ENCODE results near the gene REV1.

REV1 gene

DNA sequence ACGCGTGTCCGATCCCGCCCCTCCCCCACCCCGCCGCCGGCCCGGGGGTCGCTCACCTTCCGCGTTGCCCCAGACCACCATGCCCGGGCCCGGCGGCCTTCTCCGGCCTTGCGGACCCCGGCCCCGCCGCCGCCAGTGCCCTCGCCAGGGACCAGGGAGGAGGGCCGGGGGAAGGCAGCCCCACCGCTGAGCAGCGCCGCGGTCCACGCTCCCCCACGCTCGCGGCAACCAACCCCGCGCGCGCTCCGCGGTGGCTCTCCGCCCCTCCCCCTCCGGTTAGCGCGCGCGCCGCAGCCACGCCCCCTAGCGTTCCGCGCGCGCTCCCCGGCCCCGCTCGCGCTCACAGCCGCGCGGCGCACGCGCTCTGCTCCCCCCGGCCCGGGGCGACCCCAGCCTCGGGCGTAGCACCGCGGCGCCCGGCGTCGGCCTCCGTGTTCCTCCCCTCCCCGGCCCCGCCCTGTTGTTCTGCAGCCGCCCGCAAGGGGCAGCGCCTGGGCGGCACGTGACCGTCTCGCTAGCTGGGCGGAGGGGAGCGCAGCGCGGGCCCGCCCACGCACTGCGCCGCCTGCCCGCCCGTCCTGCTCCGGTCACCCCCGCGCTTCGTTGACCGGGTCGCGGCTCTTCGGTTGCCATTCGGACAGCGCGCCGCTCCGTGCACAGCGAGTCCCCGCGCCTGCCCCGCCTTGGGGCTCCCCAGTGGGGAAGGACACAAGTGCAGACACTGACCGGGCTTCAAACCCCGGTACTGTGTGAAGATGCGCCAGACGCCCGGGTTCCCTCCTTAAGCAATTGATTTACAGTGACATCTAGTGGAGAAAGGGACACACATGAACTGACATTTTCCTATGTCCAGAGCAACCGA lies at the start of gene REV1:
REV1 (minus strand) TSS at position 257 of the 862 bp plus-strand sequence. CDS start 25,042 bp downstream, outside the sequence.
- H3K27ac ChIP-seq (ENCODE audit: low read depth in 2 of 2, low read length in 2 of 2), result peak within 1 kb of the TSS; percentile 93 to 94

DNA sequence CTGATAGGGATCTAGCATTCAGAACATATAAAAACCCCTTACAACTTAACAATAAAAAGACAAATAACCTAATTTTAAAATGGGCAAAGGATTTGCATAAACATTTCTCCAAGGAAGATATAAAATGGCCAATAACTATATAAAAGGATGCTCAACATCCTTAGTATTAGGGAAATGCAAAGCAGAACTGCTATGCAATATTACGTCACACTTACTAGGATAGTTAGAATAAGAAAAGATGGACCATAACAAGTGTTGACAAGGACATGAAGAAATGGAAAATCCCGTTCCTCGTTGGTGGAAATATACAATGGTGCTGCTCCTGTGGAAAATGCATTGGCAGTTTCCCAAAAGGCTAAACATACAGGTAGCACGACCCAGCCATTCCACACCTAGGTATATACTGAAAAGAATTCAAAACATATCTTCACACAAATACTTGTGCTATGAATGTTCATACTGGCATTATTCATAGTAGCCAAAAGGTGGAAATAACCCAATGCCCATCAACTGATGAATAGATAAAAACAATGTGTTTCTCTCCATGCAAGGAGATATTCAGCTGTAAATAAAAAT lies 48.2 kb upstream of the REV1 start:
- no peaks in the 10 kb centered on the region for H3K9me3 ChIP-seq (ENCODE audit: control insufficient read depth in 2 of 2, low read length in 2 of 2)
- no peak overlapping the region for H3K4me3 ChIP-seq (ENCODE audit: low read length in 2 of 2)
- no peak overlapping the region for H3K9ac ChIP-seq (ENCODE audit: low read depth in 1 of 2, low read length in 2 of 2)
- H3K36me3 ChIP-seq (ENCODE audit: control insufficient read depth in 2 of 2, insufficient read depth in 2 of 2, low read length in 2 of 2), result no peaks in the 10 kb centered on the region
- H3K4me1 ChIP-seq (ENCODE audit: control insufficient read depth in 2 of 2, insufficient read depth in 2 of 2, low read length in 2 of 2), result no peaks in the 10 kb centered on the region
- no peaks in the 10 kb centered on the region for H3K27me3 ChIP-seq (ENCODE audit: control insufficient read depth in 2 of 2, insufficient read depth in 2 of 2, low read length in 2 of 2)
- H3K27ac ChIP-seq (ENCODE audit: low read depth in 2 of 2, low read length in 2 of 2), result no peak overlapping the region

More for the DNA sequence above, at the start of gene REV1:
- Histone ChIP-seq H3K9me3 (ENCODE audit: control insufficient read depth in 2 of 2, low read length in 2 of 2) (no peaks in the 10 kb centered on the region), H3K36me3 (ENCODE audit: control insufficient read depth in 2 of 2, insufficient read depth in 2 of 2, low read length in 2 of 2) (no peaks in the 10 kb centered on the region), H3K9ac (ENCODE audit: low read depth in 1 of 2, low read length in 2 of 2) (peak within 1 kb of the TSS; percentile 77 to 90), H3K4me3 (ENCODE audit: low read length in 2 of 2) (peak within 1 kb of the TSS; percentile 73 to 85), H3K27me3 (ENCODE audit: control insufficient read depth in 2 of 2, insufficient read depth in 2 of 2, low read length in 2 of 2) (no peaks in the 10 kb centered on the region), H3K4me1 (ENCODE audit: control insufficient read depth in 2 of 2, insufficient read depth in 2 of 2, low read length in 2 of 2) (peaks cover 3 to 13% of the 10 kb centered on the region in 2 donors)

DNA sequence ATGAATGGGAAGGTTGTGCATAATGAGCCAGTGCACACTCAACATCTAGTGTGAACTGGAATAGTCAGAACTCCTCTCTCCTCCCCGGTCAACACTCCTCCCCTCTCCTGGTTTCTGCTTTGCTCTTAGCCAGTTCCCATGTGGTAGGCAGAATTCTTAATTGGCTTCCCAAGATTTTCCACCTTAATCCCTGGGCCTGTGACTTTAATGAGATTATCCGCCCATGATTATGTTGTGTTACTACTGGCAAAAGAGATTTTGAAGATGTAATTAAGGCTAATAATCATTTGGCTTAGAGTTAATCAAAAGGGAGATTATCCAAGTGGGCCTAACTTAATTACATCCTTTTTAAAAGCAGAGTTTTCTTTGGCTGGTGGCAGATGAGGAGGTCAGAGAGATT lies 34.2 kb upstream of the REV1 start:
- Histone ChIP-seq H3K27me3 (ENCODE audit: control insufficient read depth in 2 of 2, insufficient read depth in 2 of 2, low read length in 2 of 2) (peaks cover 0 to 3% of the 10 kb centered on the region in 2 donors), H3K36me3 (ENCODE audit: control insufficient read depth in 2 of 2, insufficient read depth in 2 of 2, low read length in 2 of 2) (no peaks in the 10 kb centered on the region), H3K9ac (ENCODE audit: low read depth in 1 of 2, low read length in 2 of 2) (no peak overlapping the region), H3K4me3 (ENCODE audit: low read length in 2 of 2) (no peak overlapping the region), H3K27ac (ENCODE audit: low read depth in 2 of 2, low read length in 2 of 2) (no peak overlapping the region), H3K9me3 (ENCODE audit: control insufficient read depth in 2 of 2, low read length in 2 of 2) (no peaks in the 10 kb centered on the region), H3K4me1 (ENCODE audit: control insufficient read depth in 2 of 2, insufficient read depth in 2 of 2, low read length in 2 of 2) (no peaks in the 10 kb centered on the region)

DNA sequence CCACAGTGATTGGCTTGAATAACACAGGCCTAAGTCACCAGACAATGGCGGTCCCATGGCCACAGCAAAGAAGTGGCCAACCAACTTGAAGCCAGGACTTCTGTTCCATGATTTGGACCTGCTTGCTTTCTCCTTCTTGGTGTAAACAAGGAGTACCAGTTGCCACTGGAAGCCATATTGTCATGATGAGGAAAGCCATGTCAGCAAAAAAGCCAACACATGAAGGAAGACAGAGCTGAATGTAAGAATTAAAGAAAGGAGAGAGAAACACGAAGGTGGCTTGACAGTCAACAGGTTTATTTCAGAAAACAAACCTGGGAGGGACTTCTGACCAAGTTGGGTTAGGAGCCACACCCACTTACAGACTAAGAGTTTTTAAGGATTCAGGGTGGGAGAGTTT lies 32.3 kb upstream of the REV1 start:
- Histone ChIP-seq H3K9ac (ENCODE audit: low read depth in 1 of 2, low read length in 2 of 2) (no peak overlapping the region), H3K36me3 (ENCODE audit: control insufficient read depth in 2 of 2, insufficient read depth in 2 of 2, low read length in 2 of 2) (no peaks in the 10 kb centered on the region), H3K4me3 (ENCODE audit: low read length in 2 of 2) (no peak overlapping the region), H3K27me3 (ENCODE audit: control insufficient read depth in 2 of 2, insufficient read depth in 2 of 2, low read length in 2 of 2) (no peaks in the 10 kb centered on the region), H3K27ac (ENCODE audit: low read depth in 2 of 2, low read length in 2 of 2) (no peak overlapping the region), H3K4me1 (ENCODE audit: control insufficient read depth in 2 of 2, insufficient read depth in 2 of 2, low read length in 2 of 2) (no peaks in the 10 kb centered on the region), H3K9me3 (ENCODE audit: control insufficient read depth in 2 of 2, low read length in 2 of 2) (no peaks in the 10 kb centered on the region)

DNA sequence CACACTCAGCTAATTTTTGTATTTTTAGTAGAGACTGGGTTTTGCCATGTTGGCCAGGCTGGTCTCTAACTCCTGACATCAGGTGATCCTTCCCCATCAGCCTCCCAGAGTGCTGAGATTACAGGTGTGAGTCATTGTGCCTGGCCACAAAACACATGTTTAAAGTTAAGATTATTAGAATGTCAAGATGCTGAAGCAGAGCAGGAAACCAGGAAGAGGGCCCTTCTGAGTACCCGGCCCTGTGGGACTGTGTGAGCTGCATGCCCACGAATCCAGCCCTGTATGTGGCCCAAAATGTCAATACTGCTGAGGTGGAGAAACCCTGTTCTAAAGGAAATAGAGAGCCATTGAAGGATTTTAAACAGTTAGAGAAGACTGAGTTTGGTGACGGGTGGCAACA lies 31.0 kb upstream of the REV1 start:
- Histone ChIP-seq H3K9me3 (ENCODE audit: control insufficient read depth in 2 of 2, low read length in 2 of 2) (no peaks in the 10 kb centered on the region), H3K36me3 (ENCODE audit: control insufficient read depth in 2 of 2, insufficient read depth in 2 of 2, low read length in 2 of 2) (no peaks in the 10 kb centered on the region), H3K4me1 (ENCODE audit: control insufficient read depth in 2 of 2, insufficient read depth in 2 of 2, low read length in 2 of 2) (no peaks in the 10 kb centered on the region), H3K4me3 (ENCODE audit: low read length in 2 of 2) (no peak overlapping the region), H3K27ac (ENCODE audit: low read depth in 2 of 2, low read length in 2 of 2) (no peak overlapping the region), H3K27me3 (ENCODE audit: control insufficient read depth in 2 of 2, insufficient read depth in 2 of 2, low read length in 2 of 2) (no peaks in the 10 kb centered on the region), H3K9ac (ENCODE audit: low read depth in 1 of 2, low read length in 2 of 2) (no peak overlapping the region)

DNA sequence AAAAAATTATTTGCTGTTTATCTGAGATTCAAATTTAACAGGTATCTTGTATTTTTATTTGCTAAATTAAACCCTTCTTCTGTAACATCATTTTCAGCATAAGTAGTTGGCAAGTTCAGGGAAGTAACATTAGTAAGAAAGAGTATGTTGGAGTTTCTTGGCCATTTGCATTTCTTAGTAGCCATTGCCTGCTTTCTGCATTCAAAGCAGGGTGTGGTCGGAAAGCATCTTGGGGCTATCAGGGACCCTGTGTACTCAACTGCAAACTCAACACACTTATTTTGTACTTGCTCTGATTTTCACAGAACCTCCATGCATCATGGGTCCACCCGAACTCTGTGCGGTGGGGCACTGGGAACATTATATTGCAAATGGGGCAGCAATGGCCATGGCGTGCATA lies 30.4 kb upstream of the REV1 start:
- H3K9me3 ChIP-seq (ENCODE audit: control insufficient read depth in 2 of 2, low read length in 2 of 2), result no peaks in the 10 kb centered on the region
- H3K27me3 ChIP-seq (ENCODE audit: control insufficient read depth in 2 of 2, insufficient read depth in 2 of 2, low read length in 2 of 2), result no peaks in the 10 kb centered on the region
- no peak overlapping the region for H3K4me3 ChIP-seq (ENCODE audit: low read length in 2 of 2)
- H3K36me3 ChIP-seq (ENCODE audit: control insufficient read depth in 2 of 2, insufficient read depth in 2 of 2, low read length in 2 of 2), result no peaks in the 10 kb centered on the region
- no peak overlapping the region for H3K27ac ChIP-seq (ENCODE audit: low read depth in 2 of 2, low read length in 2 of 2)
- H3K9ac ChIP-seq (ENCODE audit: low read depth in 1 of 2, low read length in 2 of 2), result no peak overlapping the region
- no peaks in the 10 kb centered on the region for H3K4me1 ChIP-seq (ENCODE audit: control insufficient read depth in 2 of 2, insufficient read depth in 2 of 2, low read length in 2 of 2)

DNA sequence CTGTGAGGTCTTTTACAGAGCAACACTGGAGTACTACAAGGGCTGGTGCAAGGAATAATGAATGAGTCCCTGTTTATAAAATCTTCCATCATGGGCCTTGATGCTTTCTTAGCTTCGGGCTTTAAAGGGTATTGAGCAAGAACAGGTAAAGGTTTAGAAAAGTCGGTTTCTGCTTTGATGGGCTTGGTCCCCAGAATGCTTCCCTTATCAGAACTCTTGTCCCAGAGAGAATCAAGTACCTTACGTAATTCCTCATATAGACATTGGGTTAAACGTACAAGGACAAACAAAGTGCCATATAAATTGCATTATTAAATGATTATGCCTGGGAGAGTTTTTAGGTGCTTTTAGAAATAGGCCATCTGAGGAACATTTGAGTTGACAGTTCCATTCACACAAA lies 24.5 kb upstream of the REV1 start:
- H3K4me3 ChIP-seq (ENCODE audit: low read length in 2 of 2), result no peak overlapping the region
- no peak overlapping the region for H3K9ac ChIP-seq (ENCODE audit: low read depth in 1 of 2, low read length in 2 of 2)
- H3K4me1 ChIP-seq (ENCODE audit: control insufficient read depth in 2 of 2, insufficient read depth in 2 of 2, low read length in 2 of 2), result no peaks in the 10 kb centered on the region
- H3K9me3 ChIP-seq (ENCODE audit: control insufficient read depth in 2 of 2, low read length in 2 of 2), result no peaks in the 10 kb centered on the region
- no peak overlapping the region for H3K27ac ChIP-seq (ENCODE audit: low read depth in 2 of 2, low read length in 2 of 2)
- no peaks in the 10 kb centered on the region for H3K27me3 ChIP-seq (ENCODE audit: control insufficient read depth in 2 of 2, insufficient read depth in 2 of 2, low read length in 2 of 2)
- H3K36me3 ChIP-seq (ENCODE audit: control insufficient read depth in 2 of 2, insufficient read depth in 2 of 2, low read length in 2 of 2), result no peaks in the 10 kb centered on the region

DNA sequence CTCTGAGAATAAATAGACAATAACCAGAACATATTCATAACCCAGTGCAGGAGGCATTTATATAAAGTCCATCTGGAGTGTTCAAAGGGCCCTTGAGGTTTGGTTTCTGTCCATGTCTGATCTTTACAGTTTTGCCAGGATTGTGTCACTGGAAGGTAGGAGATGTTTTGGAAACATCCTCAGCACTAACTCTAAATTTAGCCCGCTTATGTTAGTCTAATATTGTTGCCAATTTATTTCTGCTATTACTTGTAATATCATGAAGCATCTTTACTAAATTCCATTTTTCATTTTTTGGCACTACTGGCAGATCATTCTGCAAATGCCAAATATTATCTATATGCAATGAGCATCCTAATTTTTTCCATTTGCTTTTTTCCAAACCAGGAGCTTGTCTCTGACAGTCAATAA lies 22.4 kb upstream of the REV1 start:
- no peak overlapping the region for H3K4me3 ChIP-seq (ENCODE audit: low read length in 2 of 2)
- H3K9me3 ChIP-seq (ENCODE audit: control insufficient read depth in 2 of 2, low read length in 2 of 2), result no peaks in the 10 kb centered on the region
- H3K27me3 ChIP-seq (ENCODE audit: control insufficient read depth in 2 of 2, insufficient read depth in 2 of 2, low read length in 2 of 2), result no peaks in the 10 kb centered on the region
- no peaks in the 10 kb centered on the region for H3K36me3 ChIP-seq (ENCODE audit: control insufficient read depth in 2 of 2, insufficient read depth in 2 of 2, low read length in 2 of 2)
- H3K9ac ChIP-seq (ENCODE audit: low read depth in 1 of 2, low read length in 2 of 2), result no peak overlapping the region
- no peaks in the 10 kb centered on the region for H3K4me1 ChIP-seq (ENCODE audit: control insufficient read depth in 2 of 2, insufficient read depth in 2 of 2, low read length in 2 of 2)
- H3K27ac ChIP-seq (ENCODE audit: low read depth in 2 of 2, low read length in 2 of 2), result no peak overlapping the region

DNA sequence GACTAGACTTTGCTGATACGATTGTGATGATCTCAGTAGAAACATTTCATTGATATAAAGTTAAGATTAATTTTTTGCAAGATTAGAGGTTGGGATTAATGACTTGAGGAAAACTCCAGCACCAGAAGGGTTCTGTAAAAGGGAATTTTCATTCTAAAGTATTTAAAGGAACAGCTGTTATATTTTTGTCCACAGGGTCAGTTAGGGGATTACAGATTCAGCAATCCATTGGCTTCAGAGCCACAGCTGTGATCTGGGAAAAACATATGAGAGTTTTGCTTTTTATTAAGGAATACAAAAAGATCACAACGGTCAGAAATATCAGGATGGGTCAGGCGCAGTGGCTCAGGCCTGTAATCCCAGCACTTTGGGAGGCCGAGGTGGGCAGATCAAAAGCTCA lies 19.6 kb upstream of the REV1 start:
- no peaks in the 10 kb centered on the region for H3K4me1 ChIP-seq (ENCODE audit: control insufficient read depth in 2 of 2, insufficient read depth in 2 of 2, low read length in 2 of 2)
- no peak overlapping the region for H3K4me3 ChIP-seq (ENCODE audit: low read length in 2 of 2)
- H3K27ac ChIP-seq (ENCODE audit: low read depth in 2 of 2, low read length in 2 of 2), result no peak overlapping the region
- no peak overlapping the region for H3K9ac ChIP-seq (ENCODE audit: low read depth in 1 of 2, low read length in 2 of 2)
- H3K36me3 ChIP-seq (ENCODE audit: control insufficient read depth in 2 of 2, insufficient read depth in 2 of 2, low read length in 2 of 2), result no peaks in the 10 kb centered on the region
- H3K9me3 ChIP-seq (ENCODE audit: control insufficient read depth in 2 of 2, low read length in 2 of 2), result no peaks in the 10 kb centered on the region
- no peaks in the 10 kb centered on the region for H3K27me3 ChIP-seq (ENCODE audit: control insufficient read depth in 2 of 2, insufficient read depth in 2 of 2, low read length in 2 of 2)

DNA sequence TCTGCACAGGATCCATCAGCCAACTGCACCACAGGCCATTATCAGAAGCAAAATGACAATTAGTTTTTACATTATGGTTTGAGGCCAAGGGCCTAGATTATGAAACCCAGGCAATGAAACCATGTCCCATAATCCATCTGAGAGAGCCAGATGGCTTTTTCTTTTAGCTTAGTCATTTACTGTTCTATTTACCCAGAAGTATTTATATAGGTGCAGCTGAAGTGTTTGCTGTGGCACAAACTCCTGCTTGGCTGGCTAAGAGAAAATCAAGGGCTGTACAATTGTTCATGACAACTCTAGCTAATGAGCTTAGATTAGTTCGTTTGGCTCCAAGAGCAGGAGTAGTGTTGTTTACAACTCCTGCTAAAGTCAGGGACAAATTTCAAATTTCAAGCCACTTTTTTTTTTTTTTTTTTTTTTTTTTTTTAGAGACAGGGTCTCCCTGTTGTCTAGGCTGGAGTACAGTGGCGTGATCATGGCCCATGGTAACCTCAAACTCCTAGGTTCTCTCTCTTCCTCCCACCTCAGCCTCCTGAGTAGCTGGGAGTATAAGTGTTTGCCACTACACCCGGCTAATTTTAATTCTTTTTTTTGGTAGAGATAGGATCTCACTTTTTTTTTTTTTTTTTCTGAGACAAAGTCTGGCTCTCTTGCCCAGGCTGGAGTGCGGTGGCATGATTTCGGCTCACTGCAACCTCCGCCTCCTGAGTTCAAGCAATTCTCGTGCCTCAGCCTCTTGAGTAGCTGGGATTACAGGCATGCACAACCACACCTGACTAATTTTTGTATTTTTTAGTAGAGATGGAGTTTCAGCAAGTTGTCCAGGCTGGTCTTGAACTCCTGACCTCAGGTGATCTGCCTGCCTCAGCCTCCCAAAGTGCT lies 18.4 kb upstream of the REV1 start:
- Histone ChIP-seq H3K4me3 (ENCODE audit: low read length in 2 of 2) (no peak overlapping the region), H3K27me3 (ENCODE audit: control insufficient read depth in 2 of 2, insufficient read depth in 2 of 2, low read length in 2 of 2) (no peaks in the 10 kb centered on the region), H3K36me3 (ENCODE audit: control insufficient read depth in 2 of 2, insufficient read depth in 2 of 2, low read length in 2 of 2) (no peaks in the 10 kb centered on the region), H3K9ac (ENCODE audit: low read depth in 1 of 2, low read length in 2 of 2) (no peak overlapping the region), H3K9me3 (ENCODE audit: control insufficient read depth in 2 of 2, low read length in 2 of 2) (no peaks in the 10 kb centered on the region), H3K4me1 (ENCODE audit: control insufficient read depth in 2 of 2, insufficient read depth in 2 of 2, low read length in 2 of 2) (peaks cover 0 to 5% of the 10 kb centered on the region in 2 donors), H3K27ac (ENCODE audit: low read depth in 2 of 2, low read length in 2 of 2) (no peak overlapping the region)
